ENCODE measurements around the gene TMEM218.

The TMEM218 gene

DNA sequence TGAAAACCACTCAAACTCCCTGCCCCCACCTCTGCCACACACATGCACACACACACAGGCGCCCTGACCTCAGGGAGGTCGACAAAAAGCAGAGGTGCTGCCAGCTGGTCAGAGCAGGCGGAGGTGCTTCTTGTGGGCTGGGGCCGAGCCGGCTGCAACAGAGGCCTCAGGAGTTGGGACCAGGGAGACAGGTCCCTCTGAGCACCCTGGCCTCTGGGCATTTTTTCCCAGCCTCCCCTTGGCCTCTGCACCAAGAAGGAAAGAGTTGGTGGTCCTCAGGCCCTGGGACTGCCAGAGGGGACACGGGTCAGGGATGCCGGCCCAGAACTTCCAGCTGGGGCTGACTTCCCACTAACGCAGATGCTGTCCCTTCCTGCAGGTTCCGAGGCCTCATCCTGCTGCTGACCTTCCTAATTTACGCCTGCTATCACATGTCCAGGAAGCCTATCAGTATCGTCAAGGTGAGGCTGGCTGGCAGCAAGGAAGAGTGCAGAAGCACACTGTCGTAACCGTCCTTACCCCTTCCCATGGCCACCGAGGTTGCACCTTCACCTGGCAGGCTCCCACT is 35.0 kb downstream of the TMEM218 start:
- no peak for DNase-seq (ENCODE audit: low read depth in 2 of 2, low spot score in 1 of 2)

DNA sequence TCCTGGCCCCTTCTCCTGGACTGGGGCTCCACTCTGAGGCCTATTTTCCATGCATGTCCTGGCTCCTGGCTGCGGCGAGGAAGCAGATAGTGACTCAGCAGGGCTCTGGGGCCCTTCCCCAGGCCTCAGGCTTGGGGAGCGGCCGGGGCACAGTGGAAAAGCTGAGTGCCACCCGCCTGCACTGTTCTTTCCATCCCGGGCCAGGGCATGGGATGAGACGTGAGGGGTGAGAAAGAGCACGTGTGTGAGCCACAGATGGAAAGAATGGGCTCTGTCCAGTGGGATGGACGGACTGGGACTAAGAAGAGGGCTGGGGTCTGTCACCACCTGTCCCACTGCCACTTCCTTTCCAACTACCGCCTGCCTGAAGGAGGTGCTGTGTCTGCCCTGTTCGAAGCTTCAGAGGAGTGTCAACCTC is 35.5 kb downstream of the TMEM218 start:
- DNase-seq (ENCODE audit: low read depth in 2 of 2, low spot score in 1 of 2): no peak

GRCh38 chr11:125075242-125075625 is 36.2 kb downstream of the TMEM218 start:
- DNase-seq (ENCODE audit: low read depth in 2 of 2, low spot score in 1 of 2): no peak

DNA sequence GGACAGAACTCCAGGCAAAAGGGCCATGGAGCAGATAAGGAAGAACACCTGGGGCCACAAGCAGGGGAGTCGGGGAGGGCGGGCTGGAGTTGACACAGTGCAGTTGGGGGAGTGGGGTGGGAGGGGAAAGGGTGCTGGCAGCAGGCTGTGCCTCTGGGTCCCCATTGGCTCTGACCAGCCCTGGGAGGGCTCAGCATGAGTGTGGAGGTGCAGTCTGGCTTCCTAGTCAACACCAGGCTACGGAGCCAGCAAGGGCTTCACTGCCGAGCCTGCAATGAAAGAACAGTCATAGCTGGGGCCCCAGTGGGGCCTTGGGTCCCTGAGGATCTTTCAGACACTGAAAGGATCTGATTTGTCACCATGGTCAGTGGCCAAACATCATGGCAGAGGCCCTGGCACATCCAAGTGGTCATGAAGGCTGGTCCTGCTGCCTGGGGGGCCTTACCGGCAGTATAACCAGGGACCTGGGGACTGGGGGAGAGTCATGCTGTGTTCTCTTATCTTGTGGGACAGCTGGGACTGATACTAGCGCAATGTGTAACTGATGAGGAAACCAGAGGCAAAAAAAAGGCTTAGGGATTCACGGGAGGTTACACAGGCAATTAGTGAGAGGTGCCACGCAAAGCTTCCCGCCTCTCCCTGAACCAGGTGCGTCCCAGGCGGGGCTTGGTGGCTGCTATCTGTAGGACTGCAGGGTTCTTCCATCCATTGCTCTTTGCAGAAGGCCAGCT is 36.8 kb downstream of the TMEM218 start:
- DNase-seq (ENCODE audit: low read depth in 2 of 2, low spot score in 1 of 2): no peak

GRCh38 chr11:125073616-125074483 is 37.6 kb downstream of the TMEM218 start:
- DNase-seq (ENCODE audit: low read depth in 2 of 2, low spot score in 1 of 2): no peak

- no peak for DNase-seq (ENCODE audit: low read depth in 2 of 2, low spot score in 1 of 2)
Measured at GRCh38 chr11:125072961-125073590, 38.4 kb downstream of the TMEM218 start.

DNA sequence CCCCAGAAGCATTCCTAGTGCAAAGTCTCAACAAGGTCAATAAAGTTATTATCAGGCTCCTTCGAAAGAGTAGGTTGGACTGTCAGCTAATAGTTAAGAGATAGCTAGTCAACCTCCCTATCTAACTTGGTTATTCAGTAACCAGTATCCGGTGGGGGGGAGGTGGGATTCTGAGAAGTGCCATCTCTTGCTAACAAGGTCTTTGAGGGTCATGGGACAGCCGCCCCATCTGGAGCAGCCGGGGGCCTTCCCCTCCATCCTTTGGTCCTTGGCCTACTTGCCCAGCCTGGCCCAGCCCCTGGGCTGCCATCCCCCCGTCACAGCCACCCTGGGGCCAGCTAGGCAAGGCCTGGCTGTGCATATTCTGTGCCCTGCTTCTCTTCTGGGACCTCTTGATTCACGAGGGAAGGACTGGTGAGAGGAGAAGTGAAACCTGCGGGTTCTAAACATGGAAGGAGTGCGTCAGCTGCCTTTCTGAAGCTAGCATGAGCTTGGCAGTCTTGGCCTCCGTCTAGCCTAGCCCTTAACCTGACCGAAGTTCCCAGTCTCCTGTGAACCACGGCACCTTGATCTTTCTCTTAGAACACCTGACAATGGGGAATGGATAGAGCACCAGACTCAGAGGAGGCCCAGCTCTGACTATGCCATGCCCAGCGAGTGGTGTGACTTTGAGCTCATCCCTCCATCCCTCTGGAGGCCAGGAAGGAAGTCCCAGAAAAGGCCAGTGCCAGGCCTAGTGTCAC is 39.0 kb downstream of the TMEM218 start:
- DNase-seq (ENCODE audit: low read depth in 2 of 2, low spot score in 1 of 2): no peak

- DNase-seq (ENCODE audit: low read depth in 2 of 2, low spot score in 1 of 2): no peak
Measured at GRCh38 chr11:125071846-125072217, 39.6 kb downstream of the TMEM218 start.

- no peak for DNase-seq (ENCODE audit: low read depth in 2 of 2, low spot score in 1 of 2)
Measured at GRCh38 chr11:125071435-125071834, 40.0 kb downstream of the TMEM218 start.

- no peak for DNase-seq (ENCODE audit: low read depth in 2 of 2, low spot score in 1 of 2)
Measured at GRCh38 chr11:125070699-125071254, 40.6 kb downstream of the TMEM218 start.

- no peak for DNase-seq (ENCODE audit: low read depth in 2 of 2, low spot score in 1 of 2)
Measured at GRCh38 chr11:125069796-125070195, 41.6 kb downstream of the TMEM218 start.

DNA sequence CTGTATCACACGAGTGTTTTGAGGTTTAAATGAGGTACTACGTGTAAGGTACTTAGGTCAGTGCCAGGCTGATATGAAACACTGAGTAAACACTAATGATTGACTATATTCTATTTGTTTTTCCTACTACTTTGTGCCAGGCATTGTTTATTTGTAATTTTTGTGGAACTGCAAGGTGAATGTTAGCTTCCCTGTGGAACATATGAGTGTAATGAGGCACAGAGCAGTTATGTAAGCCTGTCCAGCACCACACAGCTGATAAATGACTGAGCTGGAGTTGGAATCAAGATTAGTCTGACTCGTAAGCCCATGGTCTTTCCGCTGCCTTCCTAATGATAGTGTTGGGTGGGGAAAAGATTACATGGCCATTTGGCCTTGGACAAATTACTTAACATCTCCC is 42.4 kb downstream of the TMEM218 start:
- no peak for DNase-seq (ENCODE audit: low read depth in 2 of 2, low spot score in 1 of 2)

DNA sequence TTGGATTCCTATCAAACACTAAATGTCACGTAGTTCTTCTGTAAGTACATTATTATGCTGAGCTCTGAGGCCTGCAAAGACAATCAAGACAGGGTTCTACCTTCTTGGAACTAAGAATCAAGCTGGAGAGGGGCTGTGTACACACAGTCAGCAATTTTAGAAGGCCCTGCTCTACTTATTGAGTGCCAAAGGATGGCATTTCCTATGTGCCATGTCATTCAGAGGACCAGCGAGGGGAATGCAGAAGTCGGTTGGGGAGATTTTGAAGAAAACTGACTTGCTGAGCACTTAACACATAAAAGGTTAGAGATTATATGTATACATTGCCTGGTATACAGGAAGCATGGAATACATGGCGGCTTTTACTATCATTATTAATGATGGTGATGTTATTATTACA is 43.1 kb downstream of the TMEM218 start:
- no peak for DNase-seq (ENCODE audit: low read depth in 2 of 2, low spot score in 1 of 2)

- no peak for DNase-seq (ENCODE audit: low read depth in 2 of 2, low spot score in 1 of 2)
Measured at GRCh38 chr11:125064070-125064469, 47.4 kb downstream of the TMEM218 start.

GRCh38 chr11:125063429-125064043 is 47.9 kb downstream of the TMEM218 start:
- no peak for DNase-seq (ENCODE audit: low read depth in 2 of 2, low spot score in 1 of 2)

DNA sequence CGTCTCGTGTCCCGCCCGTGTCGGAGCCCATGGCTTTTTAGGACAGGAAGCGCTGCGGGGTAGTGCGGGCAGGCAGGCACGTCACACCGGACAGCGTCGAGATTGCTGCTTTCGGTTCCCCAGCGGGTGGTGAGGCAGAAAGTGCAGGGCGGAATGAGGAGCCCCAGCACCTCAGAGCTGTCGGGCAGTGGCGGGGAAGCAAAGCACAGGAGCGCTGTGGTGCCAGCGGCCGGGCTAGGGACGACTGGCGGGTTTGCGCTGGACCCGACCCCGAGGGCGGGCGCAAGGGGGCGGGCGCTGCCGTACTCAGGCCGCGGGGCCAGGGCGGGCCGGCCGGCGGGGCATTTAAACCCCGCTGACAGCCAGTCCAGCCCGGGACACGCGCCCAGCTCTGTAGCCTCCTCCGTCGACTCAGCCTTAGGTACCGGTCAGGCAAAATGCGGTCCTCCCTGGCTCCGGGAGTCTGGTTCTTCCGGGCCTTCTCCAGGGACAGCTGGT is 48.4 kb downstream of the TMEM218 start, which contains the start of gene SLC37A2:
SLC37A2 (plus strand) TSS at position 375 of the 498 bp plus-strand sequence; CDS start at position 438, 63 bp downstream.
- no peak for DNase-seq (ENCODE audit: low read depth in 2 of 2, low spot score in 1 of 2)

DNA sequence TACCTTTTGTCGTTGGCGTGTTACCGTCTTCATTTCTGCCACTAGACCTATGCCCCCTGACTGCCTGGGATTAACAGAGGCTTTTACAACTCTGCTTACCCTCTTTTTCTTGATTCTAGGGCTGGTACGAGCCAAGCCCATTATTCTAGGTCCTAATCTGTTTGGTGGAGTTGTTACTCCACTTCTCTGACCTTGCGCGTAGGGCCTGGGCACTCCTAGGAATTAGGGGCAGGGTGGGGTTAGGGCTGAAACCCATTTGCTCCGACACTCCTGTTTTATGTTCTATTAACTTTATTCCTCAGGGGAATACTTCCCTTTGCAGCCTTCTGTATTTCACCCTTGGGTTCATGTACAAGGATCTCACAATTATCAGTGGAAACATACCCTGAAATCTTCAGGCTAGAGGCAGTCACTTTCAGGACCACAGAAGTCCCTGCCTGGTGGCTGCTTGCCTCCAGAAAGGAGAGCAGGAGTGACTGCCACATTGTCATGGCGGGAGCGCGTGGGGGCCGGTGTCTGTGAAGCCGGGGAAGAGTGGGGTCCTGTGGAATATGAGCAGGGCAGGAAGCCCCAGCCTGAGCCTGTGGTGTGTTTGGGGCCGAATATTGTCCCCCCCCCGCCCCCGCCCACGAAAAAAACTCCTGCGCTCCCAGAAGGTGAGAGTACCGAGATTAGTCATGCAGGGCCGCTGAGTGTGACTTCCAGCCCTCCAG is 49.1 kb downstream of the TMEM218 start:
- no peak for DNase-seq (ENCODE audit: low read depth in 2 of 2, low spot score in 1 of 2)

- DNase-seq (ENCODE audit: low read depth in 2 of 2, low spot score in 1 of 2): no peak
Measured at GRCh38 chr11:125061281-125061680, 50.1 kb downstream of the TMEM218 start.

DNA sequence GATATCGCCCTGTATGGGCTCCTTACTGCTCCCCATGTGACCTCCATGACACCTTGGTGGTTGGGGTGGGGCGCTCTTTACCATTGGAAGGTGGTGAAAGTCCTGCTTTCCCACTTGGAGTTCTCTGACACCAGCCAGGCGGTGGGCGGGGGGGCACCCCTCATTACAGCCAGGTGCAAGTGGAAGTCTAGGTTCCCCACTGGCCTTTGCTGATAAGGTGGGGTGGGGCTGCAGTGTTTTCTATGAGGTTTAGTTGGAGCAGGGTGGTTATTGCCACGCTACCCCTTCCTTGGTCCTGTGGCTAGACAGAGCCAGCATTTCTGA is 53.8 kb downstream of the TMEM218 start:
- DNase-seq (ENCODE audit: low read depth in 2 of 2, low spot score in 1 of 2): no peak
